Measurements from ENCODE around the gene LDLRAD4.
"Not testable (repeated sequence)": the region's sequence is repeated elsewhere in the genome, so short reads cannot be mapped to it uniquely, and the experiment has no call there.

LDLRAD4 gene

GRCh38 chr18:13480571-13481255, 262.2 kb downstream of the LDLRAD4 start:
- DNase-seq = no peak

- no peak for DNase-seq
Measured at GRCh38 chr18:13481331-13481730, 262.8 kb downstream of the LDLRAD4 start.

- DNase-seq = no peak
Measured at GRCh38 chr18:13481820-13482617, 263.5 kb downstream of the LDLRAD4 start.

- DNase-seq = no peak
Measured at GRCh38 chr18:13482618-13482945, 264.0 kb downstream of the LDLRAD4 start.

- DNase-seq = no peak
Measured at GRCh38 chr18:13483316-13484270, 265.0 kb downstream of the LDLRAD4 start.

- DNase-seq = no peak
Measured at GRCh38 chr18:13485182-13485581, 266.6 kb downstream of the LDLRAD4 start.

- no peak for DNase-seq
Measured at GRCh38 chr18:13485604-13486003, 267.0 kb downstream of the LDLRAD4 start.

GRCh38 chr18:13486284-13486683, 267.7 kb downstream of the LDLRAD4 start:
- DNase-seq = no peak

GRCh38 chr18:13486686-13487085, 268.1 kb downstream of the LDLRAD4 start:
- DNase-seq = no peak

- DNase-seq = no peak
Measured at GRCh38 chr18:13487237-13487636, 268.7 kb downstream of the LDLRAD4 start.

- DNase-seq = no peak
Measured at GRCh38 chr18:13488281-13488929, 269.8 kb downstream of the LDLRAD4 start.

GRCh38 chr18:13489303-13489702, 270.7 kb downstream of the LDLRAD4 start:
- not testable (repeated sequence) for DNase-seq

- no peak for DNase-seq
Measured at GRCh38 chr18:13491138-13491537, 272.6 kb downstream of the LDLRAD4 start.

- DNase-seq = no peak
Measured at GRCh38 chr18:13492314-13492713, 273.8 kb downstream of the LDLRAD4 start.

- DNase-seq = no peak
Measured at GRCh38 chr18:13493079-13493478, 274.5 kb downstream of the LDLRAD4 start.

- DNase-seq = no peak
Measured at GRCh38 chr18:13493725-13494124, 275.2 kb downstream of the LDLRAD4 start.

GRCh38 chr18:13494871-13495445, 276.4 kb downstream of the LDLRAD4 start:
- DNase-seq = no peak

- DNase-seq = no peak
Measured at GRCh38 chr18:13495961-13496360, 277.4 kb downstream of the LDLRAD4 start.

- no peak for DNase-seq
Measured at GRCh38 chr18:13496691-13497281, 278.2 kb downstream of the LDLRAD4 start.

- DNase-seq = no peak
Measured at GRCh38 chr18:13499803-13500202, 281.2 kb downstream of the LDLRAD4 start.

GRCh38 chr18:13500227-13500865, 281.8 kb downstream of the LDLRAD4 start:
- DNase-seq = no peak
